H9 (cell line): ENCODE measurements around the gene PSMA6. TPM values are rescaled to one million over a fixed set of nuclear protein-coding genes. Genes with fewer than 3 reads are reported as not detected.
A peak's percentile ranks its signal among the peaks of the same experiment; 100 is the strongest.

Experiments used
- DNase-seq: peaks from one replicate; pipeline ENCODE4 v3.0.0-alpha.2; 2017
- H2AFZ ChIP-seq: one replicate; pipeline ENCODE4 v1.6.1; 2013; ENCODE audit warnings: mild to moderate bottlenecking, low read length, control low read depth, moderate library complexity
- H2AK5ac ChIP-seq: 2 replicates; pipeline ENCODE4 v1.6.1; 2013; ENCODE audit warnings: low read length, control low read depth, mixed read lengths; ENCODE audit not compliant: insufficient read length
- H2BK120ac ChIP-seq: one replicate; pipeline ENCODE4 v1.6.1; 2013; ENCODE audit warnings: low read depth, mild to moderate bottlenecking, low read length, control low read depth, inconsistent platforms; ENCODE audit not compliant: poor library complexity, severe bottlenecking
- H2BK12ac ChIP-seq: 2 replicates; pipeline ENCODE4 v1.6.1; 2013; ENCODE audit warnings: low read length, control low read depth, mixed read lengths, low read depth; ENCODE audit not compliant: insufficient read length
- H2BK15ac ChIP-seq: 2 replicates; pipeline ENCODE4 v1.6.1; 2013; ENCODE audit warnings: low read depth, low read length, control low read depth
- H2BK20ac ChIP-seq: one replicate; pipeline ENCODE4 v1.6.1; 2013; ENCODE audit warnings: low read depth, mild to moderate bottlenecking, low read length, control low read depth, inconsistent platforms; ENCODE audit not compliant: poor library complexity, severe bottlenecking
- H2BK5ac ChIP-seq: 2 replicates; pipeline ENCODE4 v1.6.1; 2013; ENCODE audit warnings: low read length, control low read depth, mixed read lengths; ENCODE audit not compliant: insufficient read length
- H3K14ac ChIP-seq: 2 replicates; pipeline ENCODE4 v1.6.1; 2013; ENCODE audit warnings: low read length, control low read depth; ENCODE audit not compliant: insufficient read depth
- H3K18ac ChIP-seq: 2 replicates; pipeline ENCODE4 v1.6.1; 2013; ENCODE audit warnings: low read depth, mild to moderate bottlenecking, mixed read lengths, low read length, control low read depth; ENCODE audit not compliant: insufficient read length
- H3K23ac ChIP-seq: 2 replicates; pipeline ENCODE4 v1.6.1; 2013; ENCODE audit warnings: low read length, control low read depth, mixed read lengths, low read depth; ENCODE audit not compliant: insufficient read length
- H3K23me2 ChIP-seq: 2 replicates; pipeline ENCODE4 v1.6.1; 2013; ENCODE audit warnings: low read depth, mild to moderate bottlenecking, mixed read lengths, low read length, control low read depth; ENCODE audit not compliant: insufficient read length, poor library complexity, severe bottlenecking
- H3K27ac ChIP-seq: 2 replicates; pipeline ENCODE4 v1.5.1; 2013; ENCODE audit warnings: low read length, control low read depth, mixed read lengths, low read depth; ENCODE audit not compliant: insufficient read length
- H3K27me3 ChIP-seq: 2 replicates; pipeline ENCODE4 v1.6.1; 2013; ENCODE audit warnings: low read length, control low read depth, inconsistent platforms; ENCODE audit not compliant: insufficient read depth
- H3K4ac ChIP-seq: 2 replicates; pipeline ENCODE4 v1.6.1; 2013; ENCODE audit warnings: low read depth, mild to moderate bottlenecking, control low read depth, inconsistent platforms, low read length, moderate library complexity
- H3K4me1 ChIP-seq: 2 replicates; pipeline ENCODE4 v1.6.1; 2013; ENCODE audit warnings: low read length, control low read depth, inconsistent platforms; ENCODE audit not compliant: insufficient read depth
- H3K4me2 ChIP-seq: 2 replicates; pipeline ENCODE4 v1.6.1; 2013; ENCODE audit warnings: low read length, control low read depth, mixed read lengths; ENCODE audit not compliant: insufficient read length, insufficient read depth
- H3K56ac ChIP-seq: 2 replicates; pipeline ENCODE4 v1.6.1; 2013; ENCODE audit warnings: low read depth, mild to moderate bottlenecking, mixed read lengths, low read length, control low read depth; ENCODE audit not compliant: insufficient read length
- H3K79me1 ChIP-seq: 2 replicates; pipeline ENCODE4 v1.6.1; 2013; ENCODE audit warnings: low read depth, mild to moderate bottlenecking, moderate library complexity, low read length, control low read depth, inconsistent platforms; ENCODE audit not compliant: insufficient read depth, poor library complexity, severe bottlenecking
- H3K79me2 ChIP-seq: 2 replicates; pipeline ENCODE4 v1.6.1; 2013; ENCODE audit warnings: low read length, control low read depth, inconsistent platforms; ENCODE audit not compliant: insufficient read depth
- H3K9ac ChIP-seq: 2 replicates; pipeline ENCODE4 v1.6.1; 2013; ENCODE audit warnings: low read length, control low read depth, mixed read lengths; ENCODE audit not compliant: insufficient read length; ENCODE audit errors: extremely low read depth
- H3K9me3 ChIP-seq: one replicate; pipeline ENCODE4 v1.6.1; 2013; ENCODE audit warnings: low read depth, low read length, inconsistent platforms; ENCODE audit not compliant: control insufficient read depth
- H3T11ph ChIP-seq: one replicate; pipeline ENCODE4 v1.6.1; 2013; ENCODE audit warnings: mild to moderate bottlenecking, low read length, control low read depth, inconsistent platforms
- H4K20me1 ChIP-seq: one replicate; pipeline ENCODE4 v1.6.1; 2013; ENCODE audit not compliant: control insufficient read depth, insufficient read length, insufficient read depth
- H4K5ac ChIP-seq: 2 replicates; pipeline ENCODE4 v1.6.1; 2013; ENCODE audit warnings: low read depth, mild to moderate bottlenecking, mixed read lengths, low read length, control low read depth; ENCODE audit not compliant: insufficient read length
- H4K8ac ChIP-seq: replicated peaks from 2 replicates; pipeline ENCODE4 v1.6.1; 2013; ENCODE audit warnings: low read length, control low read depth, mixed read lengths, low read depth; ENCODE audit not compliant: insufficient read length
- H4K91ac ChIP-seq: 2 replicates; pipeline ENCODE4 v1.6.1; 2013; ENCODE audit warnings: low read depth, mild to moderate bottlenecking, moderate library complexity, mixed read lengths, low read length, control low read depth; ENCODE audit not compliant: insufficient read length
- H3K27ac Mint-ChIP-seq, 3 experiments: 2 replicates in 2 of 3; 3 replicates in 1 of 3; pipeline ENCODE4 v1.8.0; 2020 to 2021; ENCODE audit warnings: mixed read lengths in 3 of 3, mild to moderate bottlenecking in 1 of 3, moderate library complexity in 1 of 3
- H3K27me3 Mint-ChIP-seq: 2 replicates; pipeline ENCODE4 v1.8.0; 2021; ENCODE audit warnings: low read depth, mild to moderate bottlenecking, moderate library complexity, mixed read lengths
- H3K36me3 Mint-ChIP-seq, 3 experiments: 2 replicates in 2 of 3; 3 replicates in 1 of 3; pipeline ENCODE4 v1.8.0; 2020 to 2021; ENCODE audit warnings: low read depth in 3 of 3, mixed read lengths in 3 of 3; ENCODE audit not compliant: insufficient read depth in 1 of 3
- H3K4me1 Mint-ChIP-seq, 2 experiments: 2 replicates each; pipeline ENCODE4 v1.8.0; 2020; ENCODE audit warnings: mixed read lengths in 2 of 2
- H3K4me3 Mint-ChIP-seq, 2 experiments: 2 replicates in 1 of 2; 3 replicates in 1 of 2; pipeline ENCODE4 v1.8.0; 2020 to 2021; ENCODE audit warnings: mild to moderate bottlenecking in 2 of 2, mixed read lengths in 2 of 2, moderate library complexity in 1 of 2
- H3K9me3 Mint-ChIP-seq, 2 experiments: 2 replicates in 1 of 2; 3 replicates in 1 of 2; pipeline ENCODE4 v1.8.0; 2020; ENCODE audit warnings: mild to moderate bottlenecking in 2 of 2, mixed read lengths in 2 of 2, moderate library complexity in 1 of 2
- CTCF ChIP-seq: fragments of 200-600 bp; sonication (generic); conservative IDR thresholded peaks from 3 replicates; pipeline ENCODE4 v1.8.0; 2021; ENCODE audit warnings: antibody characterized with exemption, mild to moderate bottlenecking
- WGBS: extraction: QIAGEN DNeasy Blood & Tissue Kit; methylation state at CpG from one replicate; pipeline ENCODE4 v1.1.7; 2013; ENCODE audit warnings: missing lambda C conversion rate, low lambda C conversion rate, mixed read lengths; ENCODE audit not compliant: insufficient read length; ENCODE audit errors: extremely low coverage; 5-methylcytosine and 5-hydroxymethylcytosine counted together
- total RNA-seq: library from RNA; stranded (reverse); gene quantifications from 2 replicates; pipeline ENCODE4 v1.2.1, GENCODE V29; 2021

The PSMA6 gene
- total RNA-seq, 1 experiment from 2014 or later = 255 TPM

GRCh38 chr14:35333264-35333730 lies 41.1 kb downstream of the PSMA6 start:
- Mint-ChIP-seq H3K27ac (peak overlapping the region in 2 of 3 experiments; percentile 86 to 89; a peak in 3 of 7 replicates), H3K4me3 (no peak overlapping the region), H3K4me1 (peaks cover 41 to 49% of the 10 kb centered on the region in 2 experiments), H3K9me3 (no peaks in the 10 kb centered on the region), H3K36me3 (no peaks in the 10 kb centered on the region), H3K27me3 (no peaks in the 10 kb centered on the region)
- Histone ChIP-seq H3K79me1 (no peaks in the 10 kb centered on the region), H3K56ac (no peak overlapping the region), H3K4me1 (peaks cover 6% of the 10 kb centered on the region; the same call in 1 of the 2 replicates), H4K8ac (no peak overlapping the region), H3K14ac (no peak overlapping the region), H3K23ac (no peak overlapping the region), H3K23me2 (no peaks in the 10 kb centered on the region), H3K4me2 (no peak overlapping the region), H2BK120ac (no peak overlapping the region), H4K91ac (no peak overlapping the region), H3T11ph (no peak overlapping the region), H2BK5ac (no peak overlapping the region), H2BK20ac (no peak overlapping the region), H4K20me1 (no peaks in the 10 kb centered on the region), H3K27ac (no peak overlapping the region), H3K9ac (no peak overlapping the region), H2AFZ (no peak overlapping the region), H3K4ac (no peak overlapping the region), H2BK12ac (no peak overlapping the region), H2BK15ac (no peak overlapping the region), H3K79me2 (no peaks in the 10 kb centered on the region), H3K18ac (no peak overlapping the region), H3K9me3 (no peaks in the 10 kb centered on the region), H3K27me3 (no peaks in the 10 kb centered on the region), H4K5ac (no peak overlapping the region), H2AK5ac (no peak overlapping the region)
- DNase-seq = no peak
- WGBS = no CpG with 5 or more reads among the region's 8 CpGs
- TF ChIP-seq CTCF = no peak
